A673 (cell line): ENCODE results near the gene PRTN3.

Experiments used
- EZH2 ChIP-seq: fragments of 200-600 bp; sonication (generic); IDR thresholded peaks from 2 replicates; pipeline ENCODE4 v1.6.1; 2017; ENCODE audit warnings: borderline replicate concordance, low read depth, mild to moderate bottlenecking, mixed read lengths, antibody characterized with exemption, low read length; ENCODE audit not compliant: poor library complexity, severe bottlenecking
- TF ChIP-seq, protein P1 (sequence below): fragments of 300-800, 200-600 bp; sonication (generic); conservative IDR thresholded peaks from 2 replicates; pipeline ENCODE4 v1.5.1; 2017; ENCODE audit warnings: low read depth, mild to moderate bottlenecking, antibody characterized with exemption, low read length, moderate library complexity, mixed read lengths

DNA sequence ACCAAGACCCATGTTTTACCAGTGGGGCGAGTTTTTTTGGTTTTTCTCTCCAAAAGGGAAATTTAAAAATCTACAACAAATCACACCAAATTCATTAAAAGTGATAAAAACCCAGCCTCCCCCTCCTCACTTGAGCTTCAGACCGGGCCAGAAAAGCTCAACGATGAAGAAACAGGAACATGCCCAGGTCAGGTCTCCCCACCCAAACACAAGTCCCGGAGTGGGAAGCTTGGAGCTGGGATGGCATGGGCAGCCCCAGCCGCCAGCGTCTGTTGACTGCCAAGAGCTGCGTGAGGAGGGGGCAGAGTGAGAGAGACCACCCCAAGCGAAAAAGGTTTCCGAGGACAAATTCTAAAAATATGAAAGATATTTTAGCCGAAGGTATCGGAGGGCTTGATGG, 56.2 kb downstream of the PRTN3 start:
- TF ChIP-seq, protein P1, sequence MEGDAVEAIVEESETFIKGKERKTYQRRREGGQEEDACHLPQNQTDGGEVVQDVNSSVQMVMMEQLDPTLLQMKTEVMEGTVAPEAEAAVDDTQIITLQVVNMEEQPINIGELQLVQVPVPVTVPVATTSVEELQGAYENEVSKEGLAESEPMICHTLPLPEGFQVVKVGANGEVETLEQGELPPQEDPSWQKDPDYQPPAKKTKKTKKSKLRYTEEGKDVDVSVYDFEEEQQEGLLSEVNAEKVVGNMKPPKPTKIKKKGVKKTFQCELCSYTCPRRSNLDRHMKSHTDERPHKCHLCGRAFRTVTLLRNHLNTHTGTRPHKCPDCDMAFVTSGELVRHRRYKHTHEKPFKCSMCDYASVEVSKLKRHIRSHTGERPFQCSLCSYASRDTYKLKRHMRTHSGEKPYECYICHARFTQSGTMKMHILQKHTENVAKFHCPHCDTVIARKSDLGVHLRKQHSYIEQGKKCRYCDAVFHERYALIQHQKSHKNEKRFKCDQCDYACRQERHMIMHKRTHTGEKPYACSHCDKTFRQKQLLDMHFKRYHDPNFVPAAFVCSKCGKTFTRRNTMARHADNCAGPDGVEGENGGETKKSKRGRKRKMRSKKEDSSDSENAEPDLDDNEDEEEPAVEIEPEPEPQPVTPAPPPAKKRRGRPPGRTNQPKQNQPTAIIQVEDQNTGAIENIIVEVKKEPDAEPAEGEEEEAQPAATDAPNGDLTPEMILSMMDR: no peak
- TF ChIP-seq EZH2: no peak
